K562 (cell line): ENCODE measurements around the gene TRIM47. TPM values are rescaled to one million over a fixed set of nuclear protein-coding genes. Genes with fewer than 3 reads are reported as not detected.

Experiments used
- ATAC-seq: fragments of 200-7000 bp; cut with Tn5 transposase; 3 replicates; pipeline ENCODE4 v1.9.1; 2020; ENCODE audit warnings: moderate library complexity
- BruUV-seq: library from RNA; stranded (reverse); fragments of 400-500 nt; replicated peaks from 2 replicates; lab custom pipeline; 2021; lab: Mats Ljungman, UMichigan
- CTCF ChIA-PET: fragments of 300-600 bp; formaldehyde crosslinking; extraction: SDS; loops from one replicate; lab custom pipeline; 2021; ENCODE audit warnings: low intra/inter-chr PET ratio; lab: Yijun Ruan, JAX
- POLR2A ChIA-PET: fragments of 300-600, 350-650 bp; sonication (Branson Sonifier 250); formaldehyde crosslinking; extraction: SDS; loops from one replicate; lab custom pipeline; 2021; ENCODE audit warnings: antibody characterized with exemption, inconsistent platforms; lab: Yijun Ruan, JAX
- DNase-seq, 4 experiments: peaks; one replicate each; pipeline versions ENCODE4 v3.0.0 to v3.0.0-alpha.2; 2011 to 2018; ENCODE audit warnings: low spot score in 3 of 4, mixed read lengths in 3 of 4; ENCODE audit errors: extremely low read depth in 1 of 4
- FAIRE-seq: peaks from 2 replicates; lab custom pipeline; 2011; peaks lifted over from hg19 to GRCh38; lab: Jason Lieb, UNC
- H2AFZ ChIP-seq: 2 replicates; pipeline ENCODE4 v1.6.0; 2011; ENCODE audit warnings: low read depth, low read length, control low read depth, inconsistent platforms
- H3K27ac ChIP-seq: fragments of 200-600 bp; 3 replicates; pipeline ENCODE4 v1.8.0; 2011; ENCODE audit warnings: low read depth, mild to moderate bottlenecking, control low read depth, inconsistent platforms, low read length, moderate library complexity, mixed read lengths; ENCODE audit errors: extremely low read depth
- H3K27me3 ChIP-seq, 2 experiments: fragments of 300-600 bp in 1 of 2; 2 replicates in 1 of 2; 3 replicates in 1 of 2; pipeline versions ENCODE4 v1.6.0 to v1.8.0; 2011; ENCODE audit warnings: inconsistent platforms in 2 of 2, low read length in 2 of 2, mild to moderate bottlenecking in 1 of 2, mixed read lengths in 1 of 2, moderate library complexity in 1 of 2; ENCODE audit not compliant: control insufficient read depth in 2 of 2, insufficient read depth in 2 of 2
- H3K36me3 ChIP-seq: fragments of 300-600 bp; 3 replicates; pipeline ENCODE4 v1.8.0; 2011; ENCODE audit warnings: mild to moderate bottlenecking, low read length, inconsistent platforms; ENCODE audit not compliant: control insufficient read depth, insufficient read depth
- H3K4me1 ChIP-seq, 2 experiments: fragments of 200-600 bp in 1 of 2; replicated peaks in 1 of 2; 2 replicates in 1 of 2; 3 replicates in 1 of 2; pipeline versions ENCODE4 v1.5.1 to v1.8.0; 2011; ENCODE audit warnings: inconsistent platforms in 2 of 2, low read length in 2 of 2, mild to moderate bottlenecking in 1 of 2, mixed read lengths in 1 of 2, moderate library complexity in 1 of 2; ENCODE audit not compliant: control insufficient read depth in 2 of 2, insufficient read depth in 2 of 2
- H3K4me2 ChIP-seq: 2 replicates; pipeline ENCODE4 v1.6.1; 2011; ENCODE audit warnings: low read length, control low read depth, inconsistent platforms, mixed read lengths; ENCODE audit not compliant: insufficient read depth
- H3K4me3 ChIP-seq: fragments of 200-600 bp; sonication (generic), shearing (Covaris generic); 2 replicates; pipeline ENCODE4 v1.5.1; 2016; ENCODE audit warnings: control low read depth, inconsistent platforms
- H3K79me2 ChIP-seq: fragments of 200-600 bp; 3 replicates; pipeline ENCODE4 v1.8.0; 2011; ENCODE audit warnings: low read length, inconsistent platforms; ENCODE audit not compliant: control insufficient read depth, insufficient read depth
- H3K9ac ChIP-seq, 2 experiments: 2 replicates each; pipeline versions ENCODE4 v1.6.0 to v1.6.1; 2011; ENCODE audit warnings: low read depth in 2 of 2, low read length in 2 of 2, control low read depth in 1 of 2, inconsistent platforms in 1 of 2, mild to moderate bottlenecking in 1 of 2, mixed read lengths in 1 of 2; ENCODE audit not compliant: insufficient read depth in 1 of 2
- H3K9me1 ChIP-seq: one replicate; pipeline ENCODE4 v1.6.0; 2011; ENCODE audit warnings: inconsistent platforms, mild to moderate bottlenecking, low read length, moderate library complexity; ENCODE audit not compliant: control insufficient read depth, insufficient read depth
- H3K9me3 ChIP-seq: replicated peaks from 2 replicates; pipeline ENCODE4 v1.5.1; 2011; ENCODE audit warnings: low read depth, low read length, inconsistent platforms; ENCODE audit not compliant: control insufficient read depth, insufficient read depth
- H4K20me1 ChIP-seq: replicated peaks from 2 replicates; pipeline ENCODE4 v1.6.1; 2011; ENCODE audit warnings: low read length, inconsistent platforms, mixed read lengths; ENCODE audit not compliant: control insufficient read depth, insufficient read depth
- CC2D1A ChIP-seq: fragments of 450-650 bp; IDR thresholded peaks from 2 replicates; pipeline ENCODE4 v1.6.1; 2017; ENCODE audit warnings: mild to moderate bottlenecking
- ILF3 ChIP-seq: fragments of 450-650 bp; IDR thresholded peaks from 2 replicates; pipeline ENCODE4 v1.6.1; 2018; ENCODE audit warnings: antibody characterized with exemption, mild to moderate bottlenecking, moderate library complexity, borderline replicate concordance
- POLR2G ChIP-seq: fragments of 200-400 bp; formaldehyde crosslinking; IDR thresholded peaks from 2 replicates; pipeline ENCODE4 v1.6.1; 2017; ENCODE audit warnings: low read depth, mild to moderate bottlenecking, antibody characterized with exemption, low read length, moderate library complexity
- RBFOX2 ChIP-seq: fragments of 200-400 bp; formaldehyde crosslinking; IDR thresholded peaks from 2 replicates; pipeline ENCODE4 v1.6.1; 2017; ENCODE audit warnings: low read depth, mild to moderate bottlenecking, low read length, moderate library complexity
- RBM22 ChIP-seq: fragments of 200-400 bp; formaldehyde crosslinking; IDR thresholded peaks from 2 replicates; pipeline ENCODE4 v1.6.1; 2018; ENCODE audit warnings: low read length, low read depth; ENCODE audit not compliant: poor library complexity, severe bottlenecking
- USF1 ChIP-seq: sonication (generic); formaldehyde crosslinking; IDR thresholded peaks from 2 replicates; pipeline ENCODE4 v1.9.0; 2022; ENCODE audit warnings: mild to moderate bottlenecking, missing genetic modification reagents
- WGBS: fragments of 100-300 bp; shearing (Covaris generic); methylation state at CpG from one replicate; pipeline ENCODE4 v1.1.6; 2016; ENCODE audit warnings: low coverage, mixed read lengths; ENCODE audit not compliant: insufficient coverage; ENCODE audit errors: missing lambda C conversion rate; 5-methylcytosine and 5-hydroxymethylcytosine counted together
- in situ Hi-C: fragments of 300-500 bp; cut with MboI; formaldehyde crosslinking; loops from 4 replicates; pipeline ENCODE4 v1.15.0; 2018; ENCODE audit warnings: inconsistent platforms, mixed read lengths
- intact Hi-C: fragments of 100-400 bp; cut with micrococcal nuclease; formaldehyde crosslinking; loops from 2 replicates; pipeline ENCODE4 v1.14.2; 2022
- polyA plus RNA-seq, 8 experiments: library from polyadenylated mRNA; depleted of rRNA in 4 of 8; stranded (reverse) in 5 of 8; unstranded in 3 of 8; fragments of >200 nt; fragmentation: Nextera tagmentation in 2 of 8; fragmentation: Illumina TruSeq in 1 of 8; extraction: Ambion mirVana in 2 of 8; extraction: Trizol in 1 of 8; gene quantifications; 2 replicates each; pipeline versions ENCODE4 v1.2.1 to v1.2.3, GENCODE V29; 2011 to 2014; ENCODE audit warnings: inconsistent platforms in 1 of 8, missing spikeins in 1 of 8
- total RNA-seq, 7 experiments: library from RNA; depleted of rRNA in 6 of 7; stranded (reverse); fragments of >200 nt in 6 of 7; fragmentation: Illumina TruSeq in 2 of 7; extraction: Trizol in 2 of 7; gene quantifications; 2 replicates each; pipeline versions ENCODE4 v1.2.1 to v1.2.3, GENCODE V29; 2011 to 2021; ENCODE audit warnings: low replicate concordance in 1 of 7
- TF ChIP-seq, protein P1 (sequence below): sonication (generic); formaldehyde crosslinking; IDR thresholded peaks from 2 replicates; pipeline ENCODE4 v1.8.0; 2022; ENCODE audit warnings: mild to moderate bottlenecking, low read depth, missing genetic modification reagents
- TF ChIP-seq, protein P2 (sequence below): fragments of 450-650 bp; IDR thresholded peaks from 2 replicates; pipeline ENCODE4 v1.6.1; 2016; ENCODE audit warnings: low read depth, mild to moderate bottlenecking, moderate library complexity

The TRIM47 gene
- total and polyA plus RNA-seq, 9 of the 15 experiments (the other 6 are each of a cell fraction or from before 2014, with no cell fraction given), result 0.56 to 6.1 (median 3.2) TPM

DNA sequence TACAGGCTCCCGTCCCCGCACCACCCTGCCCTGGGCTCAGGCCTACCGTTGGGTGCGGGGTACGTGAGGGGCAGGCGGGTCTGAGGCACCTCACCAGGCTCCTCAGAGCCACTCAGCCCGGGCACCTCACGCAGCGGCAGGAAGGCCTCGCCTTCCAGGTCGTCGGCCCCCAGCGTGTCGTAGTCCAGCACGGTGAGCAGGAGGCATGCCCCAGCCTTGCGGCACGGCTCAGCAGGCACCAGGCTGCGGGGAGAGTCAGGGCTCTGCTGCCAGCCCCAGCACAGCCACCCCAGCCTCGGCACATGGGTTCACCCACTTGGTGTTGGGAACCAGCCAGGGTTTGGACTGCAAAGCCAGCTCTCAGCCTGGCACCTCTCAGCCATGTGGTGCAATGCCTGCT lies 49.6 kb downstream of the TRIM47 start:
- in situ Hi-C loops, result no loop called here
- H3K9ac ChIP-seq, result no peak overlapping the region
- FAIRE-seq (no peak), DNase-seq (no peak), ATAC-seq (no peak)
- no peaks in the 10 kb centered on the region for H3K79me2 ChIP-seq
- 0 out of 2 replicates have a peak, but pooled peaks cover 4% of the 10 kb centered on the region for H4K20me1 ChIP-seq
- CTCF ChIA-PET, result interaction anchor here (1.3 kb wide), 1 partner anchor 64 kb away, joined by 3 read pairs; the partner anchor contains the start of gene GALK1
- no peak overlapping the region for H3K27ac ChIP-seq
- no peaks in the 10 kb centered on the region for H3K9me1 ChIP-seq
- peaks cover 83% of the 10 kb centered on the region; the same call in 2 of the 3 replicates for H3K36me3 ChIP-seq
- no peak overlapping the region for H3K4me3 ChIP-seq
- intact Hi-C loops, result no loop called here
- H3K4me1 ChIP-seq, result peaks cover 0 to 48% of the 10 kb centered on the region in 2 experiments; a peak in 3 of 5 replicates
- no TSS peak for BruUV-seq
- POLR2A ChIA-PET, result interaction anchor here (0.9 to 6.9 kb wide), 6 partner anchors 8 to 52 kb away, joined by 3 to 36 read pairs (median 6); partner anchors contain the start of gene UNC13D
- no peak overlapping the region for H3K4me2 ChIP-seq
- H3K27me3 ChIP-seq, result no peaks in the 10 kb centered on the region
- 97% methylated on average over 19 of the region's 19 CpGs for WGBS
- H2AFZ ChIP-seq, result no peak overlapping the region
- TF ChIP-seq ILF3, result no peak
- TF ChIP-seq USF1, result no peak
- TF ChIP-seq, protein P1, sequence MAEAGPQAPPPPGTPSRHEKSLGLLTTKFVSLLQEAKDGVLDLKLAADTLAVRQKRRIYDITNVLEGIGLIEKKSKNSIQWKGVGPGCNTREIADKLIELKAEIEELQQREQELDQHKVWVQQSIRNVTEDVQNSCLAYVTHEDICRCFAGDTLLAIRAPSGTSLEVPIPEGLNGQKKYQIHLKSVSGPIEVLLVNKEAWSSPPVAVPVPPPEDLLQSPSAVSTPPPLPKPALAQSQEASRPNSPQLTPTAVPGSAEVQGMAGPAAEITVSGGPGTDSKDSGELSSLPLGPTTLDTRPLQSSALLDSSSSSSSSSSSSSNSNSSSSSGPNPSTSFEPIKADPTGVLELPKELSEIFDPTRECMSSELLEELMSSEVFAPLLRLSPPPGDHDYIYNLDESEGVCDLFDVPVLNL (CRISPR knock-in tag), result no peak
- peak; percentile 69 for TF ChIP-seq RBM22
- peak; percentile 77 for TF ChIP-seq RBFOX2
- peak; percentile 73 for TF ChIP-seq POLR2G
- no peak for TF ChIP-seq CC2D1A
- TF ChIP-seq, protein P2, sequence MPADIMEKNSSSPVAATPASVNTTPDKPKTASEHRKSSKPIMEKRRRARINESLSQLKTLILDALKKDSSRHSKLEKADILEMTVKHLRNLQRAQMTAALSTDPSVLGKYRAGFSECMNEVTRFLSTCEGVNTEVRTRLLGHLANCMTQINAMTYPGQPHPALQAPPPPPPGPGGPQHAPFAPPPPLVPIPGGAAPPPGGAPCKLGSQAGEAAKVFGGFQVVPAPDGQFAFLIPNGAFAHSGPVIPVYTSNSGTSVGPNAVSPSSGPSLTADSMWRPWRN, result no peak
- no peaks in the 10 kb centered on the region for H3K9me3 ChIP-seq
